Activated T-helper 1 cell treated with Interleukin-2 at 50 U/mL for 16 hours (primary cell): ENCODE data around the gene ARL1.
"Not testable (repeated sequence)": the region's sequence is repeated elsewhere in the genome, so short reads cannot be mapped to it uniquely, and the experiment has no call there.

Experiments
- DNase-seq: peaks from one replicate; pipeline ENCODE4 v3.0.0-alpha.2; 2020; ENCODE audit warnings: low read depth

ARL1 gene

DNA sequence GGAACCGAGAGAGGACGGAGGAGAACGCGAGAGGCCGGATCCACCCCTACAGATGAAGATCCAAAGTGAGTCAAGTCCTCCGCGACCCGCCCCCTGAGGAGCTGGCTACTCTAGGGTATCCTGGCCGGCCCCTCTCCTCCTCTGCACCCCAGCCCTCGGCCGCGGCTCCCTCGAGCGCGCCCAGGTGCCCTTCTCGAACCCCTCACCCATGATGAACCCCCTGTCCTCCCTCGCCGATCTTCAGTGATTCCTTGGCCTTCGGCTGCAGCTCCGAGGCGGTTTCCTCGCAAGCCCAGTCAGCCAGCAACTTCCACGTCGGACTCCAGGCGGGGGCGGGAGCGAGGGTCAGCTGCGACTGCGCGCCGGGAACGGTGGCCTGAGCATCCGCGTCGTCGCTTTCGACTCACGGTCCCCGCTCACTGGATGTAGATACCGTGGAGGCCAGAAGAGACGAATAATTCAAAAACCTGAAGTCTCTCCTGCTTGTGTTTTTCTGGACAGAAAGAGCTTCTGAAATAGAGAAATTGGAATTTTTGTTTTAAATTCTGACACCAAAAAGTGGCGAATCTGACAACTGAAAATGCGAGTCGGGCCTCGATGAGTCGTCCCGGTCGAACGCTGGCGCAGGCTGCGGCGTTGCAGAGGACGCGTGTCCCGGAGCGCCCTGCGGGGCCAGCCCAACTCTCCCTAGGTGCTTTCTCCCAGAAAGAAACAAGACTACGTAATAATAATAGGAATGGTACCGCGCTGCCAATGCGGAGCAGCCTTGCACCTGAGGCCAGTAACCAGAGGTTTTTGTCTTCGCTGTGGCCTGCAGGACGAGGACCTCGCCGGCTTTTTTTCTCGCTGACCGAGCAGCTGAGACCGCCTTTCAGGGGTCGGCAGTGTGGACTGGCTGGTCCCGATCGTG, at the start of gene ARL1:
TSS of gene ARL1 (minus strand) at position 337 of the 910 bp plus-strand sequence. CDS start at position 210, 127 bp downstream.
- DNase-seq = peak; percentile 51

DNA sequence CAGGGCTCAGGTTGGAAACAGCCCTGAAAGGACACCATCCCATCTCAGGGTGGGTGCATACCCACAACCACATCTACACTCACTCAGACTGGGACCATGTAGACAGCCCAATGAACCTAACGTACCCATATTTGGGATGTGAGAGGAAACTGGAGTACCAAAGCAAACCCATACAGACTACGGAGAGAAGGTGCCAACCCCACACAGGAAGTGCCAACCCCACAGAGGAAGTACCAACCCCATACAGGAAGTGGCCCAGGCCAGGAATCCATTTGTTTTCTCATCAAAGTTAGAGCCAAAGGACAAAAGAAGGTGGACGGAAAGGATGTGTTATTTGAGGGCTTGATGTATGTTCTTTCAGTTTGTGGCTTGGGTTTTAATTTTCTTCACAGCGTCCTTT, 48.1 kb upstream of the ARL1 start:
- no peak for DNase-seq

DNA sequence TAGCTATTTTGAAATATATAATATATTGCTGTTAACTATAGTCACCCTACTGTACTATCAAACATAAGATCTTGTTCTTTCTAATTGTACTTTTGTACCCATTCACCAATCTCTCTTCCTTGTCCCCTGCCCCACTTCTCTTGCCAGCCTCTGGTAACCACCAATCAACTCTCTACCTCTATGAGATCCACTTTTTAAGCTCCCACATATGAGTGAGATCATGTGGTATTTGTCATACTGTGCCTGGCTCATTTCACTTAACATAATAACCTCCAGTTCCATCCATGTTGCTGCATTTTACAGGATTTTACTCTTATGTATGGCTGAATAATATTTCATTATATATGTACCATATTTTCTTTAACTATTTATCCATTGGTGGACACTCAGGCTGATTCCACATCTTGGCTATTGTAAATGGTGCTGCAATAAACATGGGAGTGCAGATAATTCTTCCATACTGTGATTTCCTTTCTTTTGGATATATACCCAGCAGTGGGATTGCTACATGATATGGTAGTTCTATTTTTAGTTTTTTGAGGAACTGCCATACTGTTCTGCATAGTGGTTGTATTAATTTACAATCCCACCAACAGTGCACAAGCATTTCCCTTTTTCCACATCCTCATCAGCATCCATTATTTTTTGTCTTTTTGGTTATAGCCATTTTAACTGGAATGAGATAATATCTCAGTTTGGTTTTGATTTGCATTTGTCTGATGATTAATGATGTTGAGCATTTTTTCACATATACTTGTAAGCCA, 34.1 kb upstream of the ARL1 start:
- no peak for DNase-seq

DNA sequence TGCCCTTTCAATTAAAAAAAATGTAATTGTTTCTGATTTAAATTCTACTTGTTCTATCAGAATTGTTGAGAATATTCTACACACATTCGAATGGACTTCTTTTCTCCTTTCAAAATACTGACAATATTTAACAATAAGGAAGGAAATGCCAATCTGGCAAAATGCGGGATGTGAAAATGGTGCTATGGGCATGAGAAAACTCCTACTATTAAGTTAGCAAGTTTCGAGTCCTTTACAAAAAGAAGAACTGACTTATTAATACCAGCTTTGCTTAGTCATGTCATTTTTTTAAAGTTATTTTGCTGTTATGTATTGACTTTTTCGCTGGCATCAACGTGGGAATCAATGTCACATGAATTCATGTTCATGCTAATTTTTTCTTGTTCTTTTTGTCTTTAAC, 31.7 kb upstream of the ARL1 start:
- DNase-seq = no peak

DNA sequence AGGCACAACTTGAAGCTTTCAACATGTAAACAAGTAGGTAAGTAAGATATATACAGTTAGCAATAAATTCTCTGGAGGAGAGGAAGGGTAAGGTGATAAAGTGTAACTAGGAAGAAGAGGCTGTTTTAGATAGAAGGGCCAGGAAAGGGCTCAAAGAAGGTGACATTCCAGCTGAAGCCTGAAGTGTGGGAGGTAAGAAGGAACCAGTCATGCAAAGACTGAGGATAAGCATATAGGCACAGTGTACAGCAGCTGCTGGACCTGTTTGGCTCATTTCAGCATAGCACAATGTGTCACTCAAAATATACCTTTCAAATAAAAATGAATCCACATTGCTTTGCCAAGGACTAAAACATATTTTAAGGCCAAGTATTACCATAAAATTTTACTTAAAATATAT, 28.6 kb upstream of the ARL1 start:
- DNase-seq = no peak

DNA sequence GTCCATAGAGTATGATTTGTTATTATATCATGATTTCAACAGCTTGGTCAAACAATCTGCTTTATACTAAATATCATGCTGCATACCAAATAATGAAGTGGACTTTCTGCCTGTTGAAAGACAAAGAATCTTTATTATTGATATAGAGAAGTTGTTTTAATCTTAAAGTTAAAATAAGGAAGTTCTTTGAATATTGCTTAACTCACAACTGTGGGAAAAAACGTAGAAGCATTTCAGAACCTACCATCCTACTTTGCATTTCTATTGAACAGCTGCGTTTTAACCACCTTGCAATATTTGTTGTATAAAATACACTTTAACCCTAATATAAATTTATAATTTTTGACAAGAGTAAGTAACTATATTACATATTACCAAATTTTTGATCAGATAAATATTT, 22.9 kb upstream of the ARL1 start:
- DNase-seq = no peak

DNA sequence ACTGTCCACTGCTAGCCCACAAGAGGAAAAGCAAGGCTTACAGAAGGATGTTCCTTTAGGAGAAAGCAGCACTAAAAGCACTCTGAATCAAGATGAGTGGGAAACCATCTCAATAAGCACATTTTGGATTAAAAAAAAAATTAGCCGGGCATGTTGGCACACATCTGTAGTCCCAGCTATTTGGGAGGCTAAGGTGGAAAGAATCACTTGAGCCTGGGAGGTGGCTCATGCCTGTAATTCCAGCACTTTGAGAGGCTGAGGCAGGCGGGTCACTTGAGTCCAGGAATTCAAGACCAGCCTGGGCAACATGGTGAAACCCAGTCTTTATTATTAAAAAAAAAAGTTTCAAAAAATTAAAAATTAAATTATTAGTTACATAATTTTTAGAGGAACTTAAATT, 17.0 kb upstream of the ARL1 start:
- DNase-seq = no peak

DNA sequence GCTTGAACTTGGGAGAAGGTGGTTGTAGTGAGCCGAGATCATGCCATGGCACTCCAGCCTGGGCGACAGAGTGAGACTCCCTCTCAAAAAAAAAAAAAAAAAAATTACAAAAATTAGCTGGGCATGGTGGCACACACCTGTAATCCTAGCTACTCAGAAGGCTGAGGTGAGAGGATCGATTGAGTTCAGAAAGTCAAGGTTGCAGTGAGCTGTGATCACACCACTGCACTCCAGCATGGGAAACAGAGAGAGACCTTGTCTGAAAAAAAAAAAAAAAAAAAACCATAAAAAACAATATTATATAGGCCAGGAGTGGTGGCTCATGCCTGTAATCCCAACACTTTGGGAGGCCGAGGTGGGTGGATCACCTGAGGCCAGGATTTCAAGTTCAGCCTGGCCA, 14.5 kb upstream of the ARL1 start:
- not testable (repeated sequence) for DNase-seq

DNA sequence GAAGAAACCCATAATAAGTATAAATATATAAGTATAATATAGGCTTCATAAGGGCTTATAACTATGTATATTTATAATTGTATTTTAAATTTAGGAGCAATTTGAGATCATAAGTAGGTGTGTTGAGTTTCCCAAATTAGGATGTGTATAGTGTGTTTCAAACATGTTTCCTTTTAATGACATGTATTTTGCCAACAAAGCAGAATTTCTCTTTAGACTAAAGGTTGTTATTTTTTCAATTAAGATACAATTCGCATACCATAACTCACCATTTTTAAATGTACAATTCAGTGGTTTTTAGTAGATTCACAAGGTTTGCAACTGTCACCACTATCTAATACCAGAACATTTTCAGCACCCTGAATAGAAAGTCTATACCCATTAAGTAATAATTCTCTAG, 7.7 kb upstream of the ARL1 start:
- DNase-seq = no peak

DNA sequence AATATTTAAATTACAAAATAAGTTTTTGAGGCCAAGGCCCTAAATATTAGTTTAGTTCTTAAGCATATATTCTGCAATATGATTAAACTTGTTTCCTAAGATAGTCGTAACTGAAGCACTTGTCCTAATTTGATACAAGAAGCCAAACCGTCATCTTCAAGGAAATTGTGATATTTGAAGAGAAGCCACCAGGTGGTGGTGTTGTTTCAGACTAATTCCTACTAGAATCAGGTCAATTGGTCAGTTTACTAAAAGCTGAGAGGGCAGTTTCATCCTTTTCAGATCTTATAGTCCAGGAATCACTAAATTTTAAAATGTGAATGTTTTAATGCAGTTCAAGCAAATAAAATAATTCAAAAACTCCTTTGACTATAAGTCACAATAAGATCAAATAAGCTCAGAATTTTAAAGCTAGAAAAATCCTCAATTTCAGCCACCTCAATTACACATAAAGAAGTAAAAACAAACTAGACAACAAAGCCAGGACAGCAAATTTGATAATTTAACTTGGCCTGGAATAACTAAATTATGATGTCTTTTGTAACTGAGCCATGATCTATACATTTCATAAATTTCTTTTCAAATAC, 7.1 kb upstream of the ARL1 start:
- DNase-seq = no peak

DNA sequence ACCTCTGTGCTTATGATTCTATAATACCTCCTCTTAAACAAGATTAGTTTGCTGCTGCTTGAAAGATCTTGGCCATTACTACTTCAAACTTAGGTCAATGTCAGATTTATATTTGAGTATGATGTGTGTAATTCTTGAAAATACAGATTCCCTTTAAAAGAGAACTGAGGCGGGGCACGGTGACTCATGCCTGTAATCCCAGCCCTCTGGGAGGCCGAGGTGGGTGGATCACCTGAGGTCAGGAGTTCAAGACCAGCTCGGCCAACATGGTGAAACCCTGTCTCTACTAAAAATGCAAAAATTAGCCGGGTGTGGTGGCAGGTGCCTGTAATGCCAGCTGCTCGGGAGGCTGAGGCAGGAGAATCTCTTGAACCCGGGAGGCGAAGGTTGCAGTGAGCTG, 2.6 kb upstream of the ARL1 start:
- not testable (repeated sequence) for DNase-seq

DNA sequence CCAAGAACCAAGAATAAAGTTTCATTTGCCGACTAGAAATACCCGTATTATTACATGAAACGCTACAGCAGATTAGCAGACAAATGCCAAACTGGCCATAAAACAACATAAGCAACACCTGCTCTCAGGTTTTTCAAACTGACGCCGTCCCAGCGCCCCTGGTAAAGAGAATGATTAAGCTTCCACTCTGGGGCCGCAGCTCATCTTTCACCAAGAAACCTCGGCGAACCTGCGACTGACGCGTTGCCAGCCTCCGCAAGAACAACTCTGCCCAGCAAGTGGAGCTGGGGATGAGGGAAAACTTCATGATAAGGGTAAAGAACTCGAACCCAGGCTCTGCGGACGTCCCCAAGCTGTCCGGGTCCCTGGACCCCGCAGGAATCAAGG, 530 bp downstream of the ARL1 start:
- DNase-seq = no peak

DNA sequence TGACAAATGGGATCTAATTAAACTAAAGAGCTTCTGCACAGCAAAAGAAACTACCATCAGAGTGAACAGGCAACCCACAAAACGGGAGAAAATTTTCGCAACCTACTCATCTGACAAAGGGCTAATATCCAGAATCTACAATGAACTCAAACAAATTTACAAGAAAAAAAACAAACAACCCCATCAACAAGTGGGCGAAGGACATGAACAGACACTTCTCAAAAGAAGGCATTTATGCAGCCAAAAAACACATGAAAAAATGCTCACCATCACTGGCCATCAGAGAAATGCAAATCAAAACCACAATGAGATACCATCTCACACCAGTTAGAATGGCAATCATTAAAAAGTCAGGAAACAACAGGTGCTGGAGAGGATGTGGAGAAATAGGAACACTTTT, 16.4 kb downstream of the ARL1 start:
- DNase-seq = not testable (repeated sequence)

DNA sequence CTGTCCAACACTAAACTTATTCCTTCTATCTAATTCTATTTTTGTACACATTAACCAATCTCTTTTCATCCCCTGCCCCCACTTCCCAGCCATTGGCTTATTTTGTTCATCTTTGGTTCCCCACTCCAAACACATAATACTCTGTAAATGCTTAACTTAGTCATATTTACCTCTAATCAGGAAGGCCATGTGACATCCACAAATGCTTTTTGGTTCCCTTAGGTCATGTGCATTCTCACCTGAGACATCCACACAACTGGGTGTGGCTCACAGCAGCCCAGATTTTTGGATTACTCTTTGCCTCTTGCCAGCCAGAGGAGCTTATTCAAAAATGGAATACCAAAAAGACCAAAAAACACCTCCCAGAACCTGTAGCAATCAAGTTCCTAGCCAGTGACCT, 28.4 kb downstream of the ARL1 start:
- no peak for DNase-seq

DNA sequence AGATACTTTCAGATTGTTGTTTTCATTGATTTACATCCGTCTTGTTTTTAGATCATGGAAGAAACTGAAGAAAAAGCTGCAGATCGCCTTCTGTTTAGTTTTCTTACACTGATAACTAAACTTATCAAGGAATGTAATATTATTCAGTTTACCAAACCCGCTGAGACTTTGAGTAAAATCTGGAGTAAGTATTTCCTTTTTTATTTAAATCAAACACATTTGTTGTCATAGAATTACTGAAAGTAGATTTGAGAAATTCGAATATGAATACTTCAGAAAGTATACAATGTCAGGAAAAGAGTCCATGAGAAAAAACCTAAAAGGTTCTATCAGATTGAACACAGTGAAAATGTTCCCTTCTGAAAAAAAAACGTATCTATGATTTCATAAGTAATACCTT, 32.0 kb downstream of the ARL1 start:
- no peak for DNase-seq

DNA sequence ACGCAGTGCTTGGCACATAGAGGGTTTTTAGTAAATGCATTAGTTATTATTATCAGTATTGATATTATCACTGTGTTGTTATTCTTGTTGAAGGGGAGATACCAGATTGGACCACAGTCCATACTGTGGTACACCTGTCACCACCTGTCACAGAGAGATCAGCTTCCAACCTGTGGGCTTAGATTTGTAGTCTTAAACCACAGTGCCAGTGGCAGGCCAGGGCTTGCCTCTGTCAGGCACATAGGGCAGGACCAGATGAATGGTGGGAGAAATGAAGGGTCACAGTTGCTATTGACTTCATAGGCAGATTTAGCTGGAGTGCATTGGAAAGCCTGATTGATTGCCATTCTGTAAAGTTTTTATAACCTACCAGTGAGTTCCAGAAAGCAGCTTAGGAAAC, 35.1 kb downstream of the ARL1 start:
- no peak for DNase-seq

DNA sequence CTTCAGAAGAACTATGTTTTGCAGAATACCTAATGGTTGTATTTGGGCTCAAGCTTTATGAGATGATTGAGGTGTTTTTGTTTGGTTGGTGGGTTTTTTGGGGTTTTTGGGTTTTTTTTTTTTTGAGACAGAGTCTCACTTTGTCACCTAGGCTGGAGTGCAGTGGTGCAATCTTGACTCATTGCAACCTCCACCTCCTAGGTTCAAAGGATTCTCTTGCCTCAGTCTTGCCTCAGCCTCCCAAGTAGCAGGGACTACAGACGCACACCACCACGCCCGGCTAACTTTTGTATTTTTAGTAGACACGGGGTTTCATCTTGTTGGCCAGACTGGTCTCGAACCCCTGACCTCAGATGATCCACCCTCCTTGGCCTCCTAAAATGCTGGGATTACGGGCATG, 39.6 kb downstream of the ARL1 start:
- no peak for DNase-seq

DNA sequence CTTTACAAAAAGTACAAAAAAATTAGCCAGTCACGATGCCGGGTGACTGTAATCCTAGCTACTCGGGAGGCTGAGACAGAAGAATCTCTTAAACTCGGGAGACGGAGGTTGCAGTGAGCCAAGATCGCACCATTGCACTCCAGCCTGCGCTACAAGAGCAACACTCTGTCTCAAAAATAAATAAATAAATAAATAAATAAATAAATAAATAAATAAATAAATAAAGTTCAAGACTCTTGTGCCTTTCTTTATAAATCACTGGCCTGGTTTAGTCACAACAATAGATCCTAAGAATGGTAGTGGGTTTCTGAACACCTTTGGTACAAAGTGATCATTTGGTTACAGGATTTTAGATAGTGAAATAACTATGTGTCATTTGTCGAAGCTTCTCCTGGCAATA, 46.1 kb downstream of the ARL1 start:
- DNase-seq = no peak

DNA sequence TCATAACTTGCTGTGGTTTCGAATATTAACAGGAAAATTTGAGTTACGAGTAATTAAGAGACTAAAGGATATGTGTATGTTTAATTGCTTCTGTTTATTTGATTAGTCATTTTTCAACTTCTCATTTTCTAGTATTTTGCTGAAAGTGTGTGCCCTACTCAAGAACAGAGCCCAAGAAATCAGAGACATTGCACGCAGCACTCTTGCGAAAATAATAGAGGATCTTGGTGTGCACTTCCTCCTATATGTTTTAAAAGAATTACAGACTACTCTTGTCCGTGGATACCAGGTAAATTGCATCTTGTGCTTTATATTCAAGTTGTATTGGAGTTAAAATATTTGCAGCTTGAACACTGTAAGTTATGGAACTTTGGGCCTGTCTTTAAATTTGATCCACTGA, 50.8 kb downstream of the ARL1 start:
- no peak for DNase-seq

DNA sequence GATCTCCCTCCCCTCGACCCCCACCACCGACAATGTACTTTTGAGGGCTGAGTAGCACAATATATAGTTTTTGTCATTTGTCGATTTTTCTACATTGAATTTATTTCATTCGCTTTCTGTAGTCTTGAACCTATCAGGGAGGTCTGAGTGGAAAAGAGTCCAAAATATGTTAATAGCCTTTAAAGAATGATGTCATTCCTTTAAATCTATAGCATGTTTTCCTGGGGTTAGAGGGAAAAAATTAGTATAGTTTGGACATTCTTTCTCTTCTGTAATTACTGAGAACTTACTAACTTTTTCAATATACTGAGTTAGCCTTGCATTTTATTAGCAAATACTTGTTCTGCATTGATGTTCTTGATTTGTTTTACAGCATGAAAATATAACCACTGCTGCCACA, 55.9 kb downstream of the ARL1 start:
- no peak for DNase-seq

DNA sequence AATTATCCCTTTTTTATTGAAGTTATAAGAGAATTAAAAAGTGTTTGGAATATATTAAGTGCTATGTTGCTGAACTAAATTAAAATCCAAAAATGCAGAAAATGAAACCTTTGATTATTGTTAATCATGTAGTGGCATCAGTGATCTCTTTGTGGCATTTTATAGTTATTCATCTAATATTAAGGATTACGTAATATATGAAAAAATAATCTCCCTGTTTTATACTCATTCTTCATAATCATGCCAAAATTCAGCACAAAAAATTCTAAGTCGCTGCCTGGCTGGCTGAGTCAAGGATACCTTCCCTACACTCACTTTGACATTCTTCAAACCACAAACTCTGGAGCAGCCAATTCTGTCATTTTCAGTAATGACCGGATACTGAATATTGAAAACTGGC, 63.7 kb downstream of the ARL1 start:
- DNase-seq = no peak
